Lung (tissue), 12 donors: Measurements from ENCODE around the gene SOX13. TPM values are rescaled to one million over a fixed set of nuclear protein-coding genes. Genes with fewer than 3 reads are reported as not detected.

Source experiments
- ATAC-seq: fragments of 200-7000 bp; cut with Tn5 transposase; one replicate; pipeline ENCODE4 v1.9.1; 2020; ENCODE audit warnings: moderate number of reproducible peaks; ENCODE audit not compliant: insufficient read depth, low FRiP score
- DNase-seq, 3 donors: peaks; one replicate each; pipeline ENCODE4 v3.0.0-alpha.2; 2013 to 2017
- H3K27ac ChIP-seq, 2 donors: one replicate each; pipeline ENCODE4 v1.5.1; 2013; ENCODE audit warnings: mild to moderate bottlenecking in 2 of 2, moderate library complexity in 2 of 2, control low read depth in 1 of 2, inconsistent platforms in 1 of 2, low read depth in 1 of 2, low read length in 1 of 2
- H3K27me3 ChIP-seq, 3 donors: one replicate each; pipeline ENCODE4 v1.5.1; 2013; ENCODE audit warnings: low read length in 2 of 3; ENCODE audit not compliant: control insufficient read depth in 3 of 3, insufficient read depth in 3 of 3
- H3K36me3 ChIP-seq, 4 donors: one replicate each; pipeline ENCODE4 v1.5.1; 2013; ENCODE audit warnings: low read length in 4 of 4, mild to moderate bottlenecking in 1 of 4, moderate library complexity in 1 of 4; ENCODE audit not compliant: control insufficient read depth in 4 of 4, insufficient read depth in 4 of 4
- H3K4me1 ChIP-seq, 5 donors: one replicate each; pipeline ENCODE4 v1.5.1; 2013; ENCODE audit warnings: low read length in 5 of 5, mild to moderate bottlenecking in 2 of 5, moderate library complexity in 1 of 5; ENCODE audit not compliant: control insufficient read depth in 5 of 5, insufficient read depth in 5 of 5
- H3K4me3 ChIP-seq: one replicate; pipeline ENCODE4 v1.5.1; 2013; ENCODE audit warnings: mild to moderate bottlenecking, control low read depth, moderate library complexity
- H3K9ac ChIP-seq, 2 donors: one replicate each; pipeline ENCODE4 v1.5.1; 2013; ENCODE audit warnings: low read length in 2 of 2, control low read depth in 1 of 2; ENCODE audit not compliant: insufficient read depth in 1 of 2
- H3K9me3 ChIP-seq, 4 donors: one replicate each; pipeline ENCODE4 v1.5.1; 2013; ENCODE audit warnings: low read length in 3 of 4, mild to moderate bottlenecking in 1 of 4, moderate library complexity in 1 of 4; ENCODE audit not compliant: control insufficient read depth in 4 of 4, insufficient read depth in 3 of 4
- WGBS, 2 donors: extraction: QIAGEN DNeasy Blood & Tissue Kit; methylation state at CpG; one replicate each; pipeline ENCODE4 v1.1.7; 2013; 5-methylcytosine and 5-hydroxymethylcytosine counted together
- polyA plus RNA-seq, 2 donors: library from polyadenylated mRNA; stranded (reverse); fragments of 200-250 nt; gene quantifications; one replicate each; pipeline ENCODE4 v1.2.1, GENCODE V29; 2013
- total RNA-seq, 2 donors: library from RNA; depleted of rRNA in 1 of 2; stranded (reverse); fragments of >200 nt in 1 of 2; gene quantifications; one replicate each; pipeline ENCODE4 v1.2.1, GENCODE V29; 2014 to 2021
- TF ChIP-seq, protein P1 (sequence below): IDR thresholded peaks from 2 replicates; pipeline ENCODE4 v1.5.1; 2012; ENCODE audit warnings: mild to moderate bottlenecking; ENCODE audit errors: control extremely low read depth, extremely low read depth
- donor health status: control.
- donor health status: control.
- donor health status: Bipolar disorder and iron deficiency.
- donor health status: healthy.
- donor health status: DM: yes; HTN: yes; CAD: no.

SOX13 gene
- total and polyA plus RNA-seq, 4 donors, result 14.7 to 52.6 (median 30.3) TPM

DNA sequence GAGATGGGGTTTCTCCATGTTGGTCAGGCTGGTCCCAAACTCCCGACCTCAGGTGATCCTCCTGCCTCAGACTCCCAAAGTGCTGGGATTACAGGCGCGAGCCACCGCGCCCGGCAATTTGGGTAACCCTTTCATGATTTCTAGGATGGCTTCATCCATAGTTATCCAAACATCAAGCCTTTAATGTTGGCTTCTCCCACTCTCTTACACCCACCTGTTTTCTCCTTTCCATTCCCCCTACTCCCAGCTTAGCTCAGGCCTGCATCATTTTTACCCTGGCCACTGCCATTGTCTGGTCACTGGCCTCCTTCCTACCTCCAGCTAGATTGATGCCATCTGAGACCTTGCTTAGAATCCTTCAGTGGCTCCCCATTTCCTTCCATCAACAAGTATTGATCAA is 2.0 kb upstream of the SOX13 start:
- TF ChIP-seq, protein P1, sequence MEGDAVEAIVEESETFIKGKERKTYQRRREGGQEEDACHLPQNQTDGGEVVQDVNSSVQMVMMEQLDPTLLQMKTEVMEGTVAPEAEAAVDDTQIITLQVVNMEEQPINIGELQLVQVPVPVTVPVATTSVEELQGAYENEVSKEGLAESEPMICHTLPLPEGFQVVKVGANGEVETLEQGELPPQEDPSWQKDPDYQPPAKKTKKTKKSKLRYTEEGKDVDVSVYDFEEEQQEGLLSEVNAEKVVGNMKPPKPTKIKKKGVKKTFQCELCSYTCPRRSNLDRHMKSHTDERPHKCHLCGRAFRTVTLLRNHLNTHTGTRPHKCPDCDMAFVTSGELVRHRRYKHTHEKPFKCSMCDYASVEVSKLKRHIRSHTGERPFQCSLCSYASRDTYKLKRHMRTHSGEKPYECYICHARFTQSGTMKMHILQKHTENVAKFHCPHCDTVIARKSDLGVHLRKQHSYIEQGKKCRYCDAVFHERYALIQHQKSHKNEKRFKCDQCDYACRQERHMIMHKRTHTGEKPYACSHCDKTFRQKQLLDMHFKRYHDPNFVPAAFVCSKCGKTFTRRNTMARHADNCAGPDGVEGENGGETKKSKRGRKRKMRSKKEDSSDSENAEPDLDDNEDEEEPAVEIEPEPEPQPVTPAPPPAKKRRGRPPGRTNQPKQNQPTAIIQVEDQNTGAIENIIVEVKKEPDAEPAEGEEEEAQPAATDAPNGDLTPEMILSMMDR, result no peak
- DNase-seq (no peak), ATAC-seq (no peak)
- no peak overlapping the region for H3K4me3 ChIP-seq
- WGBS, 2 donors, result 96 to 100% methylated on average over 6 of the region's 6 CpGs
- H3K36me3 ChIP-seq, result peaks cover 0 to 3% (median 0%) of the 10 kb centered on the region in 4 donors
- no peak overlapping the region for H3K9ac ChIP-seq
- no peaks in the 10 kb centered on the region for H3K9me3 ChIP-seq
- H3K27me3 ChIP-seq, result no peaks in the 10 kb centered on the region
- peaks cover 0 to 17% (median 3%) of the 10 kb centered on the region in 5 donors for H3K4me1 ChIP-seq
- H3K27ac ChIP-seq, result no peak overlapping the region

DNA sequence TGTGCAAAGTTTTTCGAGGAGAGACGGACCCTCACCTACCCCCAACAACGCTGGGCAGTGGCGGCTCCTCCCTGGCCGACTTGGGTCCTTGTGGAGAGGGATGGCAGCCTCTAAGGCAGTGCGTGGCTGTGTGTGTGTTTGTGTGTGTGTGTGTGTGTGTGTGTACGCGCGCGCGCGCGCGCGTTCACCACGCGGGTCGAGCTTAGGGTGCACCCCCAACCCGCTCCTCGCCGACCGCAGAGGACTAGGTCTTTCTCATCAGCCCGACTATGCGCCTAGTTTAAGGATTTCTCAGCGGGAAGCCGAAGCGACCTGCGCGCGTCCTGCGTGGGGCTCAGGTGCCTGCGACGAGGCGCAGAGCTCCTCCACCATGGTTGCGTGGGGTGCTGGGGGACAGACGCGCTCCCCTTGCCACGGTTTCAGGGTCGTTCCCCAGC is 940 bp downstream of the SOX13 start:
- ATAC-seq, result no peak
- WGBS, 2 donors, result 0 to 1% methylated on average over 39 of the region's 39 CpGs
- TF ChIP-seq, protein P1, result no peak
- Histone ChIP-seq H3K36me3 (peaks cover 0 to 3% (median 0%) of the 10 kb centered on the region in 4 donors), H3K27ac (peak overlapping the region; percentile 76 to 94), H3K4me1 (peaks cover 0 to 45% (median 22%) of the 10 kb centered on the region in 5 donors), H3K4me3 (peak overlapping the region; percentile 86), H3K9me3 (no peaks in the 10 kb centered on the region), H3K27me3 (no peaks in the 10 kb centered on the region), H3K9ac (peak overlapping the region in 1 of 2 donors; percentile 57)
- peak in 2 of 3 donors; percentile 53 to 66 for DNase-seq

DNA sequence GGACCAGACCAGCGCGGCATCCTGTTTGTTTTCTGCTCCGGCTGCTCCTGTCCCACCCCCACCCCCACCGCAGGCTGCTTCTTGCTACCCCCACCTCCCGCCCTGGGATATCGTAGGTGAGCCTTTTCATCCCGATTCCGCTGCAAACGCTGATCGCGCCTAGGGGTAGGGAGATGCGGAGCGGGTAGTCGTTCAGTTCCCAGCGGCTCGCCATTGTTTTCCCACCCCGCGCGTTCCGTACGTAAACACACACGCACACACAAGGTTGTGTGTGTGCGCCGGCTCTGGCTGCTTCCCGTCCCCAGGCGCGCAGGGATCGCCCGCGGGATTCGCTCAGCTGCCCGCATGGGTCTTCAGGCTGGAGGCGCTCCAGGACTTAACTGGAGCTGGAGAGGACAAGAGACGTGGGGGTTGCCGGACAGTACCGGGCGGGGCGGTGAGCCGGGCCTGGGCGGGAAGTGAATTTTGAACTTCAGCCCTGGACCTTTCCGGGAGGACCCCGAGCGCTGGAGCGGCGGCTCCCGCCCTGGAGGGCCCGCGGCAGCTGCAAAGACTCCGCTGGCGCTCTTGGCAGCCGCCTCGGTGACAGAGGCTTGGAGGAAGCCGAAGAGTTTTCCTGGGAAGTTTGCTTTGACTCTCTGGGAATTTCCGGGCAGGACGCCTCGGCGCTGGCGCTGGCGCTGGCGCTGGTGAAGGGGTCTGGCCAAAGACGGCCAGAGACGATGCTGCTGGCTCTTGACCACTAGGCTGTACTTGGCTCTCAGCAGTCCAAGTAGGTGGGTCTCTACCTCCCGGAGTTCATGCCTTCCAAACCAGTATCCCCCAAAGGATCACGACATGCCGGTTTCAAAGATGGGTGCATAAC is 1.6 kb downstream of the SOX13 start:
- H3K9ac ChIP-seq, result peak overlapping the region; percentile 57 to 86
- H3K4me3 ChIP-seq, result peak overlapping the region; percentile 86
- peaks cover 0 to 50% (median 24%) of the 10 kb centered on the region in 5 donors for H3K4me1 ChIP-seq
- H3K36me3 ChIP-seq, result peaks cover 0 to 3% (median 0%) of the 10 kb centered on the region in 4 donors
- 1 to 2% methylated on average over 65 of the region's 65 CpGs for WGBS, 2 donors
- no peaks in the 10 kb centered on the region for H3K9me3 ChIP-seq
- TF ChIP-seq, protein P1, result no peak
- peak overlapping the region; percentile 76 to 94 for H3K27ac ChIP-seq
- H3K27me3 ChIP-seq, result no peaks in the 10 kb centered on the region
- DNase-seq (peak; percentile 95 to 97 (median 95)), ATAC-seq (peak; percentile 54)
